Osteoblast (primary cell): ENCODE data around the gene DDX47. TPM values are rescaled to one million over a fixed set of nuclear protein-coding genes. Genes with fewer than 3 reads are reported as not detected.

Experiments
- DNase-seq: peaks from one replicate; pipeline ENCODE4 v3.0.0; 2011; ENCODE audit warnings: low spot score, mixed read lengths; ENCODE audit not compliant: insufficient read length; ENCODE audit errors: missing footprints
- H2AFZ ChIP-seq: 2 replicates; pipeline ENCODE4 v1.6.0; 2011; ENCODE audit warnings: mild to moderate bottlenecking, low read length
- H3K27ac ChIP-seq: 2 replicates; pipeline ENCODE4 v1.5.1; 2011; ENCODE audit warnings: mild to moderate bottlenecking, low read depth, low read length, moderate library complexity
- H3K27me3 ChIP-seq: 2 replicates; pipeline ENCODE4 v1.6.0; 2012; ENCODE audit warnings: mild to moderate bottlenecking, control low read depth, inconsistent platforms, low read length, moderate library complexity; ENCODE audit not compliant: insufficient read depth
- H3K36me3 ChIP-seq: 2 replicates; pipeline ENCODE4 v1.5.1; 2011; ENCODE audit warnings: mild to moderate bottlenecking, low read length, control low read depth, moderate library complexity; ENCODE audit not compliant: insufficient read depth
- H3K4me1 ChIP-seq: 2 replicates; pipeline ENCODE4 v1.5.1; 2011; ENCODE audit warnings: mild to moderate bottlenecking, low read length, control low read depth, moderate library complexity; ENCODE audit not compliant: insufficient read depth
- H3K4me2 ChIP-seq: 2 replicates; pipeline ENCODE4 v1.6.0; 2011; ENCODE audit warnings: mild to moderate bottlenecking, low read length; ENCODE audit not compliant: insufficient read depth
- H3K4me3 ChIP-seq: fragments of 200-600 bp; sonication (generic); 3 replicates; pipeline ENCODE4 v1.5.1; 2012; ENCODE audit warnings: mild to moderate bottlenecking, low read length, inconsistent platforms; ENCODE audit not compliant: insufficient read depth
- H3K79me2 ChIP-seq: 2 replicates; pipeline ENCODE4 v1.6.0; 2012; ENCODE audit warnings: mild to moderate bottlenecking, low read length, control low read depth, inconsistent platforms; ENCODE audit not compliant: insufficient read depth
- H3K9me3 ChIP-seq: 2 replicates; pipeline ENCODE4 v1.5.1; 2011; ENCODE audit warnings: low read depth, low read length, control low read depth
- H4K20me1 ChIP-seq: 2 replicates; pipeline ENCODE4 v1.6.0; 2012; ENCODE audit warnings: mild to moderate bottlenecking, low read length, control low read depth; ENCODE audit not compliant: insufficient read depth
- total RNA-seq: library from RNA; depleted of rRNA; stranded (reverse); fragments of >200 nt; gene quantifications from 2 replicates; pipeline ENCODE4 v1.2.3, GENCODE V29; 2012
- TF ChIP-seq, protein P1 (sequence below): IDR thresholded peaks from 2 replicates; pipeline ENCODE4 v1.5.1; 2011; ENCODE audit warnings: mild to moderate bottlenecking, low read depth, low read length, moderate library complexity; ENCODE audit errors: extremely low read depth

Gene DDX47
- total RNA-seq, 1 donor: 60.8 TPM

DNA sequence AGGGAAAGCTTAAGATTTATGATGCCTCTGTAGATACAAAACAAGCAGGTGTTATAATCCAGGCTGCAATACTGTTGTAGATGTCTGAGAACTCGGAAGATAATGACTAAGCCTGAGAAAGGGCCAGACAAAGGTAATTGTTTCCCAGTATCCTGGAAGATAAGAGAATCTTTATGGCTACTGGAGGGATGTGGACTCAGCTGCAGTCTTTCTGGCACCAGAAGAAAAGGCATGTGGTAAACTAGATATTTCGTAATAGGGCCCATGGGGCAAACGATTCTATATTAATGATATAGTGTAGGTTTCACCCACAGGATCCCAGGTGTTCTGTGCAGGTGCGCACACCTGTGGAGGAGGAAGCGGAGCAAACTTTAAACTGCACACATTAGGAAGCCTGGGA lies 36.9 kb upstream of the DDX47 start:
- H4K20me1 ChIP-seq: no peaks in the 10 kb centered on the region
- no peaks in the 10 kb centered on the region for H3K9me3 ChIP-seq
- no peak overlapping the region for H3K27ac ChIP-seq
- no peak overlapping the region for H2AFZ ChIP-seq
- no peaks in the 10 kb centered on the region for H3K36me3 ChIP-seq
- no peaks in the 10 kb centered on the region for H3K79me2 ChIP-seq
- no peak for DNase-seq
- H3K4me3 ChIP-seq: no peak overlapping the region
- TF ChIP-seq, protein P1, sequence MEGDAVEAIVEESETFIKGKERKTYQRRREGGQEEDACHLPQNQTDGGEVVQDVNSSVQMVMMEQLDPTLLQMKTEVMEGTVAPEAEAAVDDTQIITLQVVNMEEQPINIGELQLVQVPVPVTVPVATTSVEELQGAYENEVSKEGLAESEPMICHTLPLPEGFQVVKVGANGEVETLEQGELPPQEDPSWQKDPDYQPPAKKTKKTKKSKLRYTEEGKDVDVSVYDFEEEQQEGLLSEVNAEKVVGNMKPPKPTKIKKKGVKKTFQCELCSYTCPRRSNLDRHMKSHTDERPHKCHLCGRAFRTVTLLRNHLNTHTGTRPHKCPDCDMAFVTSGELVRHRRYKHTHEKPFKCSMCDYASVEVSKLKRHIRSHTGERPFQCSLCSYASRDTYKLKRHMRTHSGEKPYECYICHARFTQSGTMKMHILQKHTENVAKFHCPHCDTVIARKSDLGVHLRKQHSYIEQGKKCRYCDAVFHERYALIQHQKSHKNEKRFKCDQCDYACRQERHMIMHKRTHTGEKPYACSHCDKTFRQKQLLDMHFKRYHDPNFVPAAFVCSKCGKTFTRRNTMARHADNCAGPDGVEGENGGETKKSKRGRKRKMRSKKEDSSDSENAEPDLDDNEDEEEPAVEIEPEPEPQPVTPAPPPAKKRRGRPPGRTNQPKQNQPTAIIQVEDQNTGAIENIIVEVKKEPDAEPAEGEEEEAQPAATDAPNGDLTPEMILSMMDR: no peak
- H3K4me1 ChIP-seq: peaks cover 14% of the 10 kb centered on the region
- H3K4me2 ChIP-seq: no peak overlapping the region
- H3K27me3 ChIP-seq: no peaks in the 10 kb centered on the region

DNA sequence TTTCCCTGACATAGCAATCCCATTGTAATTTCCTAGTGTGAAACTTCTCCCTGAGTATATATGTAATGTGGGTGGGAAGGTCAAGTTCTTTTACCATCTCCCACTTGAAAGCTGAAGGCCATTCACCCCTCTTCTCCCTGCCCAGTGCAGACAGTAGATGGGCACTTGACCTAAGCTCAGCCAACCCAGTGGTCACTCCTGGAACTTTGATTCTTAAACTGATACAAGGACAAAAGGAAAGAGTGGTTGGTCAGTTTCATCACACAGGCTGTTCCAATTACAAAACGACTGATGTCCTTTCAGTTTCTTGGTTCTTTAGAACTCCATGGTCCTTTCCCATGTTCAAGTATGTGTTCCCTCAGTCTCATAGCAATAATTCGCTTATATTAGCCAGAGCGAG lies 36.1 kb upstream of the DDX47 start:
- no peak overlapping the region for H2AFZ ChIP-seq
- H4K20me1 ChIP-seq: no peaks in the 10 kb centered on the region
- H3K27ac ChIP-seq: no peak overlapping the region
- peaks cover 14% of the 10 kb centered on the region for H3K4me1 ChIP-seq
- no peaks in the 10 kb centered on the region for H3K27me3 ChIP-seq
- TF ChIP-seq, protein P1: no peak
- no peak for DNase-seq
- no peaks in the 10 kb centered on the region for H3K36me3 ChIP-seq
- no peak overlapping the region for H3K4me2 ChIP-seq
- H3K79me2 ChIP-seq: no peaks in the 10 kb centered on the region
- no peak overlapping the region for H3K4me3 ChIP-seq
- H3K9me3 ChIP-seq: no peaks in the 10 kb centered on the region

DNA sequence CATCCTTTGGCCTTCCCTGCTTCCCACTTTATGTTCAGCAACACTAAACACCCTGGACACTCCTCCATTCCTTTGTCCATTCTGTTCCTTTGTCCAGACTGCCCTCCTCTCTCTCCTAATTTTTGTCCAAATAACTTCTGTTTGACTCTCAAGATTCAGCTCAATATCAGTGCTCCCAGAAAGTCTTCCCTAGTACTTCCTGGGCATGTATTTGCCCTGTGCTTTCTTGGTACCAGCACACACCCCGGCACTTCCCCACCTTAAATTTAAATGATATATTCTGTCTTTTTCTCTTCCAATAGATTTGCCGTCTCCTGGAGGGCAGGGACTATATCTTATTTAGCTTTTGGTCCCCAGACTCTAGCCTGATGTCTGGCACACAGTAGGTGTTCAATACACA lies 34.1 kb upstream of the DDX47 start:
- Histone ChIP-seq H3K27ac (peak overlapping the region; percentile 23), H3K4me3 (no peak overlapping the region), H3K9me3 (no peaks in the 10 kb centered on the region), H3K4me1 (peaks cover 14% of the 10 kb centered on the region), H2AFZ (peak overlapping the region; percentile 52), H4K20me1 (no peaks in the 10 kb centered on the region), H3K36me3 (peaks cover 4% of the 10 kb centered on the region), H3K79me2 (no peaks in the 10 kb centered on the region), H3K4me2 (no peak overlapping the region), H3K27me3 (no peaks in the 10 kb centered on the region)
- TF ChIP-seq, protein P1: no peak
- DNase-seq: no peak

DNA sequence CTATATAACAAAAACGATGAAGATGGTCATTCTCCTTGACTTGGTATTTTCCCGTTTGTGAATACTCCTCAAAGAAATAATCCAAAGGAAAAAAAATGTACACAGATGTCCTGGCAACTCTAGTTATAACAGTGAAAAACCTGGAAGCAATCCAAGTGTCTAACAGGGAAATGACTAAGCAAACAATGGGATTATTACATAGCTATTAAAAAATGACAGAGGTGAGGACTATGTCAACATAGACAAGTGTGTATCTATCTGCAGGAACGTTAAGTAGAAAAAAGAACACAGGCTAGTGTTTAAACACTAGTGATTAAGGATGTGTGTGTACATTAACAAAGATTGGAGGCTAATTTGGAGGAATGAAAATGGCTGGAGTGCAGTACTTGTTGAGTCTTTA lies 33.6 kb upstream of the DDX47 start:
- H3K4me3 ChIP-seq: no peak overlapping the region
- H3K4me1 ChIP-seq: peaks cover 14% of the 10 kb centered on the region
- H2AFZ ChIP-seq: no peak overlapping the region
- peak overlapping the region; percentile 48 for H3K27ac ChIP-seq
- H4K20me1 ChIP-seq: no peaks in the 10 kb centered on the region
- DNase-seq: peak; percentile 45
- no peaks in the 10 kb centered on the region for H3K79me2 ChIP-seq
- peak overlapping the region; percentile 28 for H3K4me2 ChIP-seq
- H3K27me3 ChIP-seq: no peaks in the 10 kb centered on the region
- peaks cover 4% of the 10 kb centered on the region for H3K36me3 ChIP-seq
- H3K9me3 ChIP-seq: no peaks in the 10 kb centered on the region
- TF ChIP-seq, protein P1: no peak
